GM12801 (cell line): ENCODE measurements around the gene ABCC5.

Experiments used
- CTCF ChIP-seq: IDR thresholded peaks from one replicate; pipeline ENCODE4 v1.5.1; 2011; ENCODE audit warnings: control low read depth; ENCODE audit not compliant: insufficient read length; ENCODE audit errors: extremely low read depth

The ABCC5 gene

GRCh38 chr3:183958226-183958625, 59.5 kb downstream of the ABCC5 start:
- no peak for TF ChIP-seq CTCF

GRCh38 chr3:183954875-183955274, 62.8 kb downstream of the ABCC5 start:
- TF ChIP-seq CTCF: no peak

GRCh38 chr3:183953471-183954070, 64.1 kb downstream of the ABCC5 start:
- TF ChIP-seq CTCF: no peak

- TF ChIP-seq CTCF: no peak
Observed at GRCh38 chr3:183951459-183951858, 66.2 kb downstream of the ABCC5 start.

GRCh38 chr3:183949690-183950089, 68.0 kb downstream of the ABCC5 start:
- no peak for TF ChIP-seq CTCF

- TF ChIP-seq CTCF: no peak
Observed at GRCh38 chr3:183946037-183946436, 71.6 kb downstream of the ABCC5 start.

- no peak for TF ChIP-seq CTCF
Observed at GRCh38 chr3:183944775-183945174, 72.9 kb downstream of the ABCC5 start.
